Progenitor cell of endocrine pancreas (in vitro differentiated cells): ENCODE data around the gene PVALB. TPM values are rescaled to one million over a fixed set of nuclear protein-coding genes. Genes with fewer than 3 reads are reported as not detected.

ENCODE experiments used
- DNase-seq: peaks from one replicate; pipeline ENCODE4 v3.0.0; 2021; ENCODE audit warnings: low spot score; ENCODE audit not compliant: unreplicated experiment
- H3K27ac Mint-ChIP-seq: 2 replicates; pipeline ENCODE4 v1.8.0; 2021; ENCODE audit warnings: mild to moderate bottlenecking, moderate library complexity, mixed read lengths
- H3K27me3 Mint-ChIP-seq: 2 replicates; pipeline ENCODE4 v1.8.0; 2021; ENCODE audit warnings: mixed read lengths
- H3K36me3 Mint-ChIP-seq: 2 replicates; pipeline ENCODE4 v1.8.0; 2022; ENCODE audit warnings: mixed read lengths; ENCODE audit not compliant: insufficient read depth
- H3K4me1 Mint-ChIP-seq: 2 replicates; pipeline ENCODE4 v1.8.0; 2021; ENCODE audit warnings: low read depth, mixed read lengths
- H3K4me3 Mint-ChIP-seq: 2 replicates; pipeline ENCODE4 v1.8.0; 2021; ENCODE audit warnings: low read depth, mild to moderate bottlenecking, moderate library complexity, mixed read lengths
- H3K9me3 Mint-ChIP-seq: 2 replicates; pipeline ENCODE4 v1.8.0; 2021; ENCODE audit warnings: low read depth, mixed read lengths
- CTCF ChIP-seq: fragments of 200-600 bp; sonication (generic); IDR thresholded peaks from one replicate; pipeline ENCODE4 v1.5.0; 2021; ENCODE audit warnings: antibody characterized with exemption, mild to moderate bottlenecking; ENCODE audit not compliant: unreplicated experiment
- total RNA-seq: library from RNA; stranded (reverse); gene quantifications from 2 replicates; pipeline ENCODE4 v1.2.1, GENCODE V29; 2021

PVALB gene
- total RNA-seq, 1 donor from 2014 or later: not detected

GRCh38 chr22:36764641-36765040 lies 52.2 kb downstream of the PVALB start:
- H3K36me3 Mint-ChIP-seq: peaks cover 10% of the 10 kb centered on the region
- H3K4me3 Mint-ChIP-seq: no peak overlapping the region
- no peak for TF ChIP-seq CTCF
- no peak for DNase-seq
- H3K27me3 Mint-ChIP-seq: no peaks in the 10 kb centered on the region
- H3K27ac Mint-ChIP-seq: no peak overlapping the region
- H3K9me3 Mint-ChIP-seq: no peaks in the 10 kb centered on the region
- H3K4me1 Mint-ChIP-seq: no peaks in the 10 kb centered on the region

GRCh38 chr22:36764060-36764459 lies 52.8 kb downstream of the PVALB start:
- peaks cover 10% of the 10 kb centered on the region for H3K36me3 Mint-ChIP-seq
- no peaks in the 10 kb centered on the region for H3K4me1 Mint-ChIP-seq
- no peak for TF ChIP-seq CTCF
- no peak overlapping the region for H3K27ac Mint-ChIP-seq
- no peak overlapping the region for H3K4me3 Mint-ChIP-seq
- no peaks in the 10 kb centered on the region for H3K9me3 Mint-ChIP-seq
- H3K27me3 Mint-ChIP-seq: no peaks in the 10 kb centered on the region
- no peak for DNase-seq

GRCh38 chr22:36763576-36763975 lies 53.3 kb downstream of the PVALB start:
- no peak for TF ChIP-seq CTCF
- H3K9me3 Mint-ChIP-seq: no peaks in the 10 kb centered on the region
- H3K27ac Mint-ChIP-seq: no peak overlapping the region
- no peaks in the 10 kb centered on the region for H3K27me3 Mint-ChIP-seq
- H3K36me3 Mint-ChIP-seq: peaks cover 10% of the 10 kb centered on the region
- no peaks in the 10 kb centered on the region for H3K4me1 Mint-ChIP-seq
- DNase-seq: no peak
- H3K4me3 Mint-ChIP-seq: no peak overlapping the region

GRCh38 chr22:36762687-36763260 lies 54.1 kb downstream of the PVALB start:
- Mint-ChIP-seq H3K27me3 (no peaks in the 10 kb centered on the region), H3K4me1 (no peaks in the 10 kb centered on the region), H3K36me3 (peaks cover 10% of the 10 kb centered on the region), H3K9me3 (no peaks in the 10 kb centered on the region), H3K27ac (no peak overlapping the region), H3K4me3 (no peak overlapping the region)
- TF ChIP-seq CTCF: no peak
- no peak for DNase-seq

- Mint-ChIP-seq H3K4me3 (no peak overlapping the region), H3K4me1 (no peaks in the 10 kb centered on the region), H3K36me3 (peaks cover 12% of the 10 kb centered on the region), H3K27me3 (no peaks in the 10 kb centered on the region), H3K9me3 (no peaks in the 10 kb centered on the region), H3K27ac (no peak overlapping the region)
- no peak for TF ChIP-seq CTCF
- DNase-seq: no peak
Measured at GRCh38 chr22:36761553-36762240, 55.1 kb downstream of the PVALB start.
